Stimulated activated CD4-positive, alpha-beta T cell treated with anti-CD3 and anti-CD28 coated beads, TNF-alpha, amount 100 ng/mL, for 1 hour (primary cell): ENCODE measurements around the gene GCLC.
"Not testable (repeated sequence)": the region's sequence is repeated elsewhere in the genome, so short reads cannot be mapped to it uniquely, and the experiment has no call there.

ENCODE experiments used
- DNase-seq, 3 donors: peaks; one replicate each; pipeline ENCODE4 v3.0.0-alpha.2; 2020; ENCODE audit warnings: low read depth in 3 of 3, low spot score in 1 of 3

The GCLC gene

DNA sequence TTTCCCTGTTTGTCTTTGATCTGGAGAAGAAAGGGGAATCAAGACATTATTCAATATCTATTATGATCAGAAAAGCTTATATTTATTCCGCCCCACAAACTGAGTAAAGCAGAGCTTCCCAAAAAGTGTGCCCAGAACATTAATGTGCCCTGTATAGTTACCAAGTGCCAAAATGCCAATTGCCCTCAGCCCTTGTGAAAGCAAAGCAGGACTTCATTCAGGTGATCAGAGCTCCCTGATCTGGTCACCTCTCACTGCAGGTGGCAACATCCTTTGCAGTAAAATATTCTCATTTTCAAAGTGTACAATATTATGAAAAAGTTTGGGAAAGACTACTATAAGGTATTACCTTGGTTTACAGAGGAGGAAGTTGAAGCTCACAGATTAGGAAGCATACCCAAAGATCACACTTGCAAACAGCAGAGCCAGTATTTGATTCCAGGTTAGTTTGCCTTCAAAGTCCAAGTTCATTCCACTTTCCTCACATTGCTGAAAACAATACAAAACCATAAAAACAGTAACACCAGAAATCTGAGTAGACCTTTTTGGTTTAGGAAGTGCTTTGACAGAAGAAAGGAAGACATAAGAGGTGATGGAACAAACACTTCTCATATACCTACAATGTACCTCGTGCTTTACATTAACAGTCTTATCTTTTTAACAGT is 19.6 kb upstream of the GCLC start:
- DNase-seq = no peak

DNA sequence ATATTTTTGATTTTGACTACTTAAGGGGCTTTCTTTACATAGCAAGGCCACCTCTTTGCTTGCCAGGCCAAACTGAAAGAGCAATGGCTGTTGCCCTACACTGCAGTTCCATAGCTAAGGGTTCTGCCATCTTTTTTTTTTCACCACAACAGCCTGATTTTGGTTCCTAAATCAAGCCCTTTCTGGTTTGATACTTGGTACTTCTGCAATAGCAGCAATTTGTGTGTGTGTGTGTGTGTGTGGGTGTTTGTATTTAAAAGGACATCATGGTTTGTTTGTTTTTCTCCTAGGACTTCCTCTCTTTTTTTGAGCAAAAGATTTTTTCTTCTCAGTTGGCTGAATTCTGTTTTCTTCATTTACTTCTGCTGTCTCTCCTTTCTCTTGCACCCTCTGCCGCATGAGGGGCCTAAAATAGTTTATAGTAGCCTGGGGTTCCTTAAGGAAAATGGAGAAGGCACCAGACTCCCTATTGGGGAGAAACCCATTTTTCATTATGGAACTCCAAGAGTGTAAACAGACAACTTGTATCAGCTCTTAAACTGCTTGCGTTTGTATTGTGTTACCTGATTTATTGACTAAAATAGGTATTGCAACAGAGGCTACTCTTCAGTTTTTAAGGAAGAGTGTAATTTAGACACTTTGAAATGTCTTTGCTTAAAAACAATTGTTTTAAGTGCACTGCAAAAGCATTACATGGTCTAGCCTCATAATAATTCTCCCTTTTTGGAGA is 12.2 kb upstream of the GCLC start:
- no peak for DNase-seq

DNA sequence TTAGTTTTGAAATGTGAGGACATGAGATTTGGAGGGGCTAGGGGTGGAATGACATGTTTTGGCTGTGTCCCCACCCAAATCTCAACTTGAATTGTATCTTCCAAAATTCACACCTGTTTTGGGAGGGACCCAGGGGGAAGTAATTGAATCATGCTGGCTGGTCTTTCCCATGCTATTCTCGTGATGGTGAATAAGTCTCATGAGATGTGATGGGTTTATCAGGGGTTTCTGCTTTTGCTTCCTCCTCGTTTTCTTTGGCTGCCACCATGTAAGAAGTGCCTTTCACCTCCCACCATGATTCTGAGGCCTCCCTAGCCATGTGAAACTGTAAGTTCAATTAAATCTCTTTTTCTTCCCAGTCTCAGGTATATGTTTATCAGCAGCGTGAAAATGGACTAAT is 8.7 kb upstream of the GCLC start:
- DNase-seq = not testable (repeated sequence)

- not testable (repeated sequence) for DNase-seq
These were observed 6.8 kb upstream of the GCLC start for GRCh38 chr6:53551681-53552080.

DNA sequence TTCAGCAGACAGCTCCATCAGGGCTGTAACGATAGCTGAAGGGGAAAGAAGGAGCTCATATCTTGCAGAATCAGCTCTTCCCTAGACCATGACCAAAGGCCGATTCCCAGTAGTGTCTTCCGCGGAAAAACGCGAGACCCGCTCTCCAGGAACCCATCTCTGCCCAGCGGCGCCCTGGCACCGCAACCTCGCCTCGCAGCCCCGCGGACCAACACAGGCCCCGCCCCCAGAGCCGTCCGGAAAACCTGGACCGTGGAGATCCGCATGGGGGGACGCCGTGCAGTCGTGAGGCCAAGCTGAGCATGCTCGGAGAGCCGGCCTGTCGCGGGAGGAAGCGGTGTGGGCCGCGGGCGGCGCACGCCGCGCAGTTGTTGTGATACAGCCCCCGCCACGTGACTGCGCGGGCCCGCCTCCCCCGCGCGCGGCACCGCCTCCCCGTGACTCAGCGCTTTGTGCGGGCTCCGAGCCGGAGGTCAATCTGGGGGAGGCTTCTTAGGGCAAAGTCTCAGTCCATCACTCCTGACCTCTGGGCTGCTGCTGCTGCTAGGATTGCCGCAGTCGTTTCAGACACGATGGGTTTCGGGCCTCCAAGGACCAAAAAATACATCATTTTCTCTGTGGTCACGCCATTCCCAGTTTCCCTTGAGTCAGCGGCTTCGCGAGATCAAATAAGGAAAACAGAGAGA is 3.1 kb upstream of the GCLC start:
- DNase-seq = peak; percentile 82 to 86 (median 85)

- DNase-seq = no peak
These were observed 2.4 kb upstream of the GCLC start for GRCh38 chr6:53547166-53547810.

DNA sequence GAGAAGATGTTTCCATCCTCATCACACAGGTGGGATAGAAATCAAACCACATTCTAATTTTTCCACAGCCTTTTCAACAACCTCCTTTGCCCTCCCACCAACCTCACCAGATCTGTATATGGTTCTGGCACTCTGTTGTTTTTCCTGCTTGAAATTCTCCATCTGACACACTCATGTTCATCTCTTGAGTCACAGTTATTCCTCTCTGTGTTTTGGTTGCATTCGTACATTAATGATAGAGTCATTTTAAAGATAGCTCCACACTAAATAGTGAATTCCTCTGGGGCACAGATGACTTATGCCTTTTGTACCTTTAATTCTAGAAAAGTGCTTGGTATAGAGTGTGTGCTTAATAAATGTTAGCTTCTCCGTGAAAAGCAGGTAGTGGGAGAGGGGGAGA is 1.4 kb upstream of the GCLC start:
- no peak for DNase-seq

DNA sequence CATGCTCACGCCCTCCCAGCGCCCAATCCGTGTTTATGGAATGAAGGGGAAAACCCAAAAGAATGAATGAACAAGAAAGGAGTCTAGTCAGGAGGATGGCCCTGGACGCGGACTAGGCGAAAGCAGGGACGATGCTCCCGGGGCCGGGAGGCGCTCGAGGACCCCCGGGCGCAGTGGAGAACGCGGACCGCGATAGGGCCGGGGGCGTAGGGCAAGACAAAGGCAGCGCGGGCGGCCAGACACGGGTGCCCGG is 758 bp downstream of the GCLC start:
- no peak for DNase-seq

DNA sequence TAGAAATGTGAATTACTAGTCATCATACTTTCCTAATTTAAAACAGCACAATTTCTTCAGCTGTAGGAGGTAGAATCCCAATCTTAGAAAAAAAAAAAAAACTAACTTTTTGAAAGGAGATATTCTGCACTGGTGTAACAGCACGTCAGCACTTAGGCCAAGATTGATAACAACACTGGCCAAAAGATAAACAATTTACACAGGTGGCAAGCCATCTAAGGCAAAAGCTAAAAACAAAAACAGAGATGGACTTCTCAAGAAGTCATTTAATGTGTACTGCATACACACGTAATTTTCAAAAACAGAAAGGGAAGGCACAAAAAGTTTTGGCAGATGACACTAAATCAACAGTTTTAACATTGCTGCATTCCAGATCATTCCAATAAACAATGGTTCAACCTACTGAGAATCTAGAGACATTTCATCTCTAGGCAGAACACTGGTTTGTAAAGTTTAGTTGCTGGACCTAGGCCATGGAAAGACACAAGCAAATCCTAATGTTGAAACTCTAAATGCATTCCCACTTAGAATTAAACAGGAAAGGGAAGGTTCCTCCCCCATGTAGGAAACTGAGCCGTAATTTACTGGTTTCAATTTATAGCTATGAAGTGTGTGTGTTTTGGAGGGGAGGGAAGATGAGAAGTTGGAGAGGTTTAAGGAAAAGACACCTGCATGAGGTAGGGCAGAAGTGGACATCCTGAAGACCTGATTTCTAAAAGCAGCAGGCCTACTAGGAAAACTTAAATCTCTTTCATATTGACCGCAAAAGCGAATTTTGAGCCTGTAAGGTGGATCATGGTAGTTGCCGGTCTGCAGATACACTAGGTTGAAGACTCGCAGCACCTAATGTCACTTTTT is 1.3 kb downstream of the GCLC start:
- DNase-seq = no peak

- no peak for DNase-seq
These were observed 3.0 kb downstream of the GCLC start for GRCh38 chr6:53541900-53542299.

DNA sequence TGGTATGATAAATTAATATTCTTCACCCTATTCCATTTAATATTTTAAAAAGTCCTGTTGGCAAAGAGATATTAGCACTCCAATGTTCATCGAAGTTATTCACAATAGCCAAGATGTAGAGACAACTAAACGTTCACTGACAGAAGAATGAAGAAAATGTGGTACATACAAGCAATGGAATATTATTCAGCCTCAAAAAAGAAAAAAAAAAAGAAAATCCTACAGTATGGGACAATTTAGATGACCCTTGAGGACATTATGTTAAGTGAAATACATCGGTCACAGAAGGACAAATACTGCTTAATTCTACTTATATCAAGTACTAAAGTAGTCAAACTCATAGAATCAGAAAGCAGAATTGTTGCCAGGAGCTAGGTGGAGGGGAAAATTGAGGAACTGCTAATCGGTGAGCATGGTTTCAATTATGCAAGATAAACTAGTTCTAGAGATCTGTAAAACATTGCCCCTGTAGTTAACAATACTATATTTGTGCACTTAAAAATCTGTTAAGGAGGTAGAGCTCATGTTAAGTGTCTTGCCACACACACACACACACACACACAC is 4.7 kb downstream of the GCLC start:
- no peak for DNase-seq

DNA sequence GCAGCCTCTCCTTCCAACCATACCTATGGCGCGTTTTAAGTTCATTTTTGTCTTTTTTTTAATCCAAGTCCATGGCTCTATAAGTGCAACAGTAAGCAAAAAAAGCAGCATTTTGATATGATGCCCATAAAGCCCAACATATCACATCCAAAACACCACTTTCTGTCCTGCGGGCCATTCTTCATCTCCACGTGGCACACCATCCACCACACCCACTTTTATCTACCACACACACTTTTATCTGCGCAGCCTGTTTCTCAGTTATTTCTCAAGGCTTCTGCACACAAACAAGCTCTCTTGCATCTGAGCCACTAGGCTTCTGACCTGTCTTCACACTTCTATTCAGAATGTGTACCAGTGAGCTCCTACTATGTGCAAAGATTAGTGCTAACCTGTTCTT is 5.3 kb downstream of the GCLC start:
- DNase-seq = no peak

GRCh38 chr6:53536561-53536960 is 8.3 kb downstream of the GCLC start:
- DNase-seq = no peak

DNA sequence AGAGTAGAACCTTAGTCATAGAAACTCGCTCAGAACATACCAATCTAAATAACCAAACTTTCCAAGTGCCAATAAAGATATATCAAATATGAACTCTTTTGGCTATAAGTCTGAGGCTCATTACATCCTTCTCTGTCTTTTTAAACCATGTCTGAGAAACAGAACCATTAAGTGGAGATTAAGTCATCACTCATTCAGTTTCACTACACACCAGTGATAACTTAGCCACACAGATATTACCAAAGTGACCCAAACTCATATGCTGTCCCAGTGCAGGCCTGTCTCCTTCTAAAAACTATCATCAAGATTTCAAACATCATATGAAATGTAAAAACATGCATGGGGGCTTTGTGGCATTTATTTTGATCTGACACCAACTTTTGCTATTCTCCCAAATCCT is 12.0 kb downstream of the GCLC start:
- DNase-seq = no peak

DNA sequence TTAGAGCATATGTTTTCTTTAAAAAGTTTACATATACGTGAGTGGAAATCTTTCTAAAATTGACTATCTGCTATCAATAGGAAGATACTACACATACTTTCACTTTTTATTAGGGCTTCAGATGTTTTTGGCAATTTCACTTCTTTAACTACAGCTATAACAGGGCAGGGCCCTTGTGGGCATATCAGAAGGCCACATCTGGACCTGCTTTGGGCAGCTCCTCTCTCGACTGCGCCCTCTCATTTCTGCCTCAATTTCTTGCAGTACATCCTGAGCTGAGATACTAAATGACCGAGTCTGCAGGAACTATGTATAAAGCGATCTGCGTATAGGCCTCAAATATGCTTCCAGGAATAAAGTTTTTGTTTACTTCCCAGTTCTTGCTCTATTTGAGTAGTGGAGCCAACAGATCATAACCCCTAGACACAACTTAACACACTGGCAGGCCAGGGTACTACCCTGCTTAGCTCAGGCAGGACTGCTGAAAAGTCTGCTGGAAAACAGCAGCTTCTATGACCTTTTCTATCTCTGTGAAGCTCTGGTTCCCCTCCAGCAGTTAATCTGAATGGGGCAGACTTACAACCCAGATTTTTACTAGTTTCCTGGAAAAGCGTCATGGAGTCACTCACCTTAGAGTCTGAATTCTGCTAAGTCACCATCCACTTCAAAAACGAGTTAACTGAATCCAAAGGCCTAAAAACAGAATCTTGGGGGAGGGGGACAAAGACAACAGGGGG is 12.7 kb downstream of the GCLC start:
- DNase-seq = no peak

DNA sequence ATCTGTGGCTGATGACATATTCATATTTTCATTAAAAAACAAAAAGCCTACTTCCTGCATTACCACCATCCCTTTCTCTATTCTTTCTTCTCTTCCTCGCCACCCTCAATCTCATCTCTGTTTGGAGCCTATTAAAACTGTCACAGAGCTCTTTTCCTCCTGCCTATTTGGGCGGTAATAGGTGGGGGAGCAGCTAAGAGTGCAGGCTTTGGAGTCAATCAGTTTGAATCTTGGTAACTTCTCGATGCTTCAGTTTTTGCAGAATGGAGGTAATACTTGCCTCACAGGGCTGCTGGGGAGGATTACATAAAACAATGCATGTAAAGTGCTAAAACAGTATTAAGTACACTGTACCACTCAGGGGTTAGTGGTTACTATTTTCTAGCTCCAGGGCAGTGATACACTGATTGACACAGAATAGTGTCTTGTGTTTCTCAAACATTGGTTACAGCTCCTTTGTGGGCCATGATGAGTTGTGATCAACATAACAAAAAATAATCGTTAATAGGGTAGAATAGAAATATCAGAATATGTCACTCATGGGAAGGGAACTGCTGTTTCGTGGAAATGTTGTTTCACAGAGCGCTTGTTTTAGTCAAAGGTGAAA is 14.0 kb downstream of the GCLC start:
- no peak for DNase-seq

DNA sequence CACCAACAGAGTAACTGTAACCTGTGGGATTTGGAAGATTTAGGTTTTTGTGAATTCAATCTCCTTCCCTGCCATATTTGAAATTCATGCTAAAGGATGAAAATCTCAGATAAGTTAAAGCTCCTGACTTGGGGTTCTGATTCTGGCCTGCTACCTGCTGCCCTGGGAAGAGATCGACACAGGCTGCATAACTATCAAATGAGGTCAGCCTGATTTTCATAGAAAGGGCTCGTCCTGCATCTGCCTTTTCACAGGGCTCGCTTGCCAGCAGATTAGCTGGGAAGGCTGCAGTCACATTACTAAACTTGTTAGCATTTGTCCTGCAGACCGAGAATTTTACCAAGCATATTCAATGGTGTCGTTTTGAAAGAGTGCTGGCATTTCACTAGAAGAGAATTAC is 14.6 kb downstream of the GCLC start:
- no peak for DNase-seq

- DNase-seq = no peak
These were observed 15.4 kb downstream of the GCLC start for GRCh38 chr6:53529324-53530036.

DNA sequence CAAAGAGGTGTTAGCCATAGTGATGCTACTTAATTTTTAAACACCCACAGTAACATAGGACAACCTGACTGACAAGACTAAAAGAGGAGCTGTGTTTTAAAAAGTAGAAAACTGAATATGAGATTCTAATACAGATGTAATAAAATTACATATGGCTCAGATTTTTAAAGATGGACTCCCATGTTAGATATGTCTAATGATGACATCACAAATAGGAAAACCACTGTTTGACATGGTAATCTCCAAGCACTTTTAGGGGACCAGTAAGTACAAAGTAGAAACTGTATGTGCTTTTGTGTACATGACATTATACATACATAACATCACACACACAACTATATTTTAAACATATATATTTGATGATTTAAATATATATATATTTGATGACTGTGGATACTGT is 16.8 kb downstream of the GCLC start:
- DNase-seq = no peak
